ENCODE data around the gene TENM4. TPM values are rescaled to one million over a fixed set of nuclear protein-coding genes. Genes with fewer than 3 reads are reported as not detected.
A peak's percentile ranks its signal among the peaks of the same experiment; 100 is the strongest.

Gene TENM4
- total RNA-seq, 1 donor from 2014 or later, result 0.63 TPM

DNA sequence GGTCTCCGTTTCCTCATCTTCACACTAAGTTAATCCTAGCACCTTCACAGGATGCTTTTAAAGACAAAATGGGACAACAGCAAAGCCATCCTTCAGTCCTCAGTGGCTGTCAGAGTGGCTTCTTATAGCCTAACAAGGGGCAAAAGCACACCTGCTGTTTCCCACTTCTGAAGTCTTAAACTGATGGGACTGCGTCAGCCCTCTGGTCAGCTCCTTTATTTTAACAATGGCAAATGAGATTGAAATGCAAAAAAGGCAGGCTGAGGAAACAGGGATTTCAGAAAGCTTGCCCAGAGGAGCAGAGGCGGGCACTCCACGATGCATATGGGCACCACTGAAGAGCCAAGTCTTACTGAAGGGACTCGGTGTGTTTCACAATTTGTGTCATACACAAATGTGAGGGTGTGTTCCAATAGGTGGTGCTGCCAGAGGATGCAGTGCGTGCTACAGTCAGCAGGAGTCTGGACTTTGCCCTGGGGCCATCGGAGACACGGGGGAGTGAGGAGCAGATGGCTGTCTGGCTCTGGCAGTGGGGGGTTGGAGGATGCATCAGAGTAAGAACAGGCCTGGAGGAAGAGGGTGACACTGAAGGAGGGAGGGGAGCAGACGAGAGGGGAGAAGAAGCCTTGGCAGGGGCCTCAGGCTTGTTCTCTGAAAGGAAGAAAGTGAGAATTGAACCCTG, 47.3 kb downstream of the TENM4 start:
- H3K4me3 ChIP-seq, result no peak overlapping the region
- no peak for DNase-seq
- TF ChIP-seq, protein P1, sequence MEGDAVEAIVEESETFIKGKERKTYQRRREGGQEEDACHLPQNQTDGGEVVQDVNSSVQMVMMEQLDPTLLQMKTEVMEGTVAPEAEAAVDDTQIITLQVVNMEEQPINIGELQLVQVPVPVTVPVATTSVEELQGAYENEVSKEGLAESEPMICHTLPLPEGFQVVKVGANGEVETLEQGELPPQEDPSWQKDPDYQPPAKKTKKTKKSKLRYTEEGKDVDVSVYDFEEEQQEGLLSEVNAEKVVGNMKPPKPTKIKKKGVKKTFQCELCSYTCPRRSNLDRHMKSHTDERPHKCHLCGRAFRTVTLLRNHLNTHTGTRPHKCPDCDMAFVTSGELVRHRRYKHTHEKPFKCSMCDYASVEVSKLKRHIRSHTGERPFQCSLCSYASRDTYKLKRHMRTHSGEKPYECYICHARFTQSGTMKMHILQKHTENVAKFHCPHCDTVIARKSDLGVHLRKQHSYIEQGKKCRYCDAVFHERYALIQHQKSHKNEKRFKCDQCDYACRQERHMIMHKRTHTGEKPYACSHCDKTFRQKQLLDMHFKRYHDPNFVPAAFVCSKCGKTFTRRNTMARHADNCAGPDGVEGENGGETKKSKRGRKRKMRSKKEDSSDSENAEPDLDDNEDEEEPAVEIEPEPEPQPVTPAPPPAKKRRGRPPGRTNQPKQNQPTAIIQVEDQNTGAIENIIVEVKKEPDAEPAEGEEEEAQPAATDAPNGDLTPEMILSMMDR (IDR thresholded peaks at IDR 0.05; ENCODE audit: borderline replicate concordance), result no peak

DNA sequence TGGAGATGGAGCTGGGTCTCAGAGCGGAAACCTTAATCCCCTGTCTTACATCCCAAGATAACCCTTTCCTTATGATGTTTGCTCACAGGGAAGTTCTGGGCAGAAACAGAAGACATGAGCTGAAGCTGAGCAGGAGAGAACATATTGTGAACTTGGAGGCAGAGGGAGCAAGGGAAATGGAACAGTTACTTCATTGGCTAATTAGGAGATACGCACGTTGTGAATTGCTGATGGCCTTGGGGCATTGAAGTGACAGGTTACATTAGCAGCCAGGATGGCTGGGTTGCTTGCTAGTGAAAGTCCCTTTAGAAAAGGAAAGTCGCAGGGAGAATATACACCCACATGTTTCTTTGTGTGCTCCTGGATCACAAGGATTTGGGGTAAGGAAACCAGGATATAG, 48.7 kb downstream of the TENM4 start:
- TF ChIP-seq, protein P1 (IDR thresholded peaks at IDR 0.05; ENCODE audit: borderline replicate concordance), result no peak
- no peak for DNase-seq
- Histone ChIP-seq H3K4me1 (peaks cover 15% of the 10 kb centered on the region), H3K9me3 (replicated peaks) (no peaks in the 10 kb centered on the region), H3K4me3 (no peak overlapping the region), H3K27ac (replicated peaks) (no peak overlapping the region), H3K36me3 (no peaks in the 10 kb centered on the region), H3K27me3 (ENCODE audit: low read depth) (no peaks in the 10 kb centered on the region)
- intact Hi-C loops (cut with micrococcal nuclease), result no loop called here

More for the DNA sequence above, 47.3 kb downstream of the TENM4 start:
- peaks cover 15% of the 10 kb centered on the region for H3K4me1 ChIP-seq
- intact Hi-C loops (cut with micrococcal nuclease), result no loop called here
- H3K9me3 ChIP-seq (replicated peaks), result no peaks in the 10 kb centered on the region
- H3K27ac ChIP-seq (replicated peaks), result no peak overlapping the region
- no peaks in the 10 kb centered on the region for H3K36me3 ChIP-seq
- no peaks in the 10 kb centered on the region for H3K27me3 ChIP-seq (ENCODE audit: low read depth)

DNA sequence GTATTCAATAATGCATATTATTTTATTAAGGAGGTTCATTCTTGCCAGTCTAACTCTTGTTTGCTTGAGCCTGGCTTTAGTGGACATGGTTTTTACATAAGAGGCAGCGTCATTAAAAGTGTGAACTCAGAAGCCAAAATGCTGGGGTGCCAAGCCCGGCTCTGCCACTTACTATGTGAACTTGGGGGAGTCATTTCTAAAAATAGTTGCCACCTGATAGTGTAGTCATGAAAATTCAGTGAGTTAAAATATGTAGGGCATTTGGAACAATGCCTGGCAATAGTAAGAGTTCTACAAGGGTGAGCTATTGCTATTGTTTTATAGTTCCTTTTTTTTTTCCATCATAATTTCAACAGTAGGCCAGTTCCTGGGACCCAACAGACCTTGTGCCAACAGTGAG, 49.9 kb downstream of the TENM4 start:
- intact Hi-C loops (cut with micrococcal nuclease), result no loop called here
- H3K27me3 ChIP-seq (ENCODE audit: low read depth), result no peaks in the 10 kb centered on the region
- TF ChIP-seq, protein P1 (IDR thresholded peaks at IDR 0.05; ENCODE audit: borderline replicate concordance), result no peak
- peaks cover 15% of the 10 kb centered on the region for H3K4me1 ChIP-seq
- peak overlapping the region; percentile 27 for H3K27ac ChIP-seq (replicated peaks)
- no peaks in the 10 kb centered on the region for H3K9me3 ChIP-seq (replicated peaks)
- no peak overlapping the region for H3K4me3 ChIP-seq
- H3K36me3 ChIP-seq, result no peaks in the 10 kb centered on the region
- DNase-seq, result no peak

DNA sequence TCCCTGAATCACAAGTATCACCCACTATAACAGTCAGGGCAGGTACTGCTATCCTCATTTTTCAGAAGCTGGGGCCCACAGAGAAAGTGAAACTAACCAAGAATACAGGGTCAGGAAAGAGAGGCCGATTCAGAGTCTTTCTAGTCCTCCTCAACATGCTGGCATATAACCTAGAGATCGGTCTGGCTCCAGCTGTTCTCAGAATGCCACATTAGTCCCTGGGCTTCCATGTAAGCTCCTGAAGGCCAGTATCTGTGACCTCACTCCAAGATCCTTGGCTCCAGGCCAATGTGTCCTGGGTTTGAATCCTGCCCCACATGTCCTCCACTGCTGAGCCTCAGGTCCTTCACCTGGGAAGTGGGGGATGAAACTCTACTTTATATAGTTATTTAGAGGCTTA, 50.4 kb downstream of the TENM4 start:
- no peaks in the 10 kb centered on the region for H3K27me3 ChIP-seq (ENCODE audit: low read depth)
- TF ChIP-seq, protein P1 (IDR thresholded peaks at IDR 0.05; ENCODE audit: borderline replicate concordance), result no peak
- no peak for DNase-seq
- H3K9me3 ChIP-seq (replicated peaks), result no peaks in the 10 kb centered on the region
- H3K27ac ChIP-seq (replicated peaks), result peak overlapping the region; percentile 27
- peaks cover 15% of the 10 kb centered on the region for H3K4me1 ChIP-seq
- intact Hi-C loops (cut with micrococcal nuclease), result no loop called here
- no peaks in the 10 kb centered on the region for H3K36me3 ChIP-seq
- H3K4me3 ChIP-seq, result no peak overlapping the region

DNA sequence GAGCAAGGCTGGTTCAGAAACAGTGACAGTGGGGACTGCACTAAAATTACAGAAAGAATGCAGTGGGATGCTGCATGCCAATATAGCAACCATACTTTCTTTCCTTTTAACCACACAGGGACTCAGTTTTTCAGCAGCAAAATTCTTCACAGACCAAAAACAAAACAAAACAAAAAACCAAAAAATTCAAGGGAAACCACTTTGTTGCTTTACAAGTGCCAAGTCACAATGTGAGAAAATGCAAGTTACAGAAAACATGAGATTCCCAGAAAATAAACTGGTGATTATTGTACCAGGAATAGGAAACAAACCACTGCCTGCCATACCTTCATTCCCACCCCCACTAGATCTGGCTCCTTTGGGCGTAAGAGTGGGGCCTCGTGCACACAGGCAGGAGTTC, 52.6 kb downstream of the TENM4 start:
- intact Hi-C loops (cut with micrococcal nuclease), result no loop called here
- peaks cover 15% of the 10 kb centered on the region for H3K4me1 ChIP-seq
- H3K27me3 ChIP-seq (ENCODE audit: low read depth), result no peaks in the 10 kb centered on the region
- DNase-seq, result no peak
- no peaks in the 10 kb centered on the region for H3K9me3 ChIP-seq (replicated peaks)
- no peak overlapping the region for H3K27ac ChIP-seq (replicated peaks)
- TF ChIP-seq, protein P1 (IDR thresholded peaks at IDR 0.05; ENCODE audit: borderline replicate concordance), result no peak
- no peaks in the 10 kb centered on the region for H3K36me3 ChIP-seq
- H3K4me3 ChIP-seq, result no peak overlapping the region
